Measurements from ENCODE around the gene ATPAF2.

DNA sequence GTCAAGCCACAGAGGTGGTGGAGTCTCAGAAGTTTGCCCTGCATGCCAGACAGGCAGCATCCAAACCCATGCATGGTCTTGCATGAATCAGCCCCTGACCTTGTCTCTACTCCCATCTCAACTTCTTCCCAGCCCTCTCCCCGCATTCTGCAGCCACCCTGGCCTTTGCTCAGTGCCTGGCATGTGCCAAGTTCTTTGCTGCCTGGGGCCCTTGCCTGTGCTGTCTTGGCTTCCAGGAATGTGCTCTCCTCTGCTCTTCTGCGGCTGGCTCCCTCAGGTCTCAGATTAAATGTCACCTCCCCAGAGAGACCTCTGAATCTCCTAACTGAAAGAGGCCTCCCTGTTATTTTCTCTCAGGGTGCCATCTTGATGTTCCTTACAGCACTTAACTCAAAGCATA is 48.7 kb downstream of the ATPAF2 start:
- TF ChIP-seq POLR2AphosphoS5 (IDR thresholded peaks at IDR 0.05; ENCODE audit: low read depth, low read length): no peak
- no peak for TF ChIP-seq TAF1 (IDR thresholded peaks at IDR 0.05; ENCODE audit: borderline replicate concordance, insufficient read depth, low read length)
- TF ChIP-seq SIN3A (IDR thresholded peaks at IDR 0.05; ENCODE audit: borderline replicate concordance, insufficient read depth, low read length): no peak
- TF ChIP-seq, protein P1, sequence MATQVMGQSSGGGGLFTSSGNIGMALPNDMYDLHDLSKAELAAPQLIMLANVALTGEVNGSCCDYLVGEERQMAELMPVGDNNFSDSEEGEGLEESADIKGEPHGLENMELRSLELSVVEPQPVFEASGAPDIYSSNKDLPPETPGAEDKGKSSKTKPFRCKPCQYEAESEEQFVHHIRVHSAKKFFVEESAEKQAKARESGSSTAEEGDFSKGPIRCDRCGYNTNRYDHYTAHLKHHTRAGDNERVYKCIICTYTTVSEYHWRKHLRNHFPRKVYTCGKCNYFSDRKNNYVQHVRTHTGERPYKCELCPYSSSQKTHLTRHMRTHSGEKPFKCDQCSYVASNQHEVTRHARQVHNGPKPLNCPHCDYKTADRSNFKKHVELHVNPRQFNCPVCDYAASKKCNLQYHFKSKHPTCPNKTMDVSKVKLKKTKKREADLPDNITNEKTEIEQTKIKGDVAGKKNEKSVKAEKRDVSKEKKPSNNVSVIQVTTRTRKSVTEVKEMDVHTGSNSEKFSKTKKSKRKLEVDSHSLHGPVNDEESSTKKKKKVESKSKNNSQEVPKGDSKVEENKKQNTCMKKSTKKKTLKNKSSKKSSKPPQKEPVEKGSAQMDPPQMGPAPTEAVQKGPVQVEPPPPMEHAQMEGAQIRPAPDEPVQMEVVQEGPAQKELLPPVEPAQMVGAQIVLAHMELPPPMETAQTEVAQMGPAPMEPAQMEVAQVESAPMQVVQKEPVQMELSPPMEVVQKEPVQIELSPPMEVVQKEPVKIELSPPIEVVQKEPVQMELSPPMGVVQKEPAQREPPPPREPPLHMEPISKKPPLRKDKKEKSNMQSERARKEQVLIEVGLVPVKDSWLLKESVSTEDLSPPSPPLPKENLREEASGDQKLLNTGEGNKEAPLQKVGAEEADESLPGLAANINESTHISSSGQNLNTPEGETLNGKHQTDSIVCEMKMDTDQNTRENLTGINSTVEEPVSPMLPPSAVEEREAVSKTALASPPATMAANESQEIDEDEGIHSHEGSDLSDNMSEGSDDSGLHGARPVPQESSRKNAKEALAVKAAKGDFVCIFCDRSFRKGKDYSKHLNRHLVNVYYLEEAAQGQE (IDR thresholded peaks at IDR 0.05; ENCODE audit: insufficient read depth in 1 of 2, low read depth in 2 of 2, low read length in 2 of 2): no peak
- TF ChIP-seq FOXP2 (optimal IDR thresholded peaks at IDR 0.05; ENCODE audit: borderline replicate concordance, extremely low read depth, extremely low read length, insufficient read depth): no peak
